H1 (cell line): ENCODE data around the gene BFSP2. TPM values are rescaled to one million over a fixed set of nuclear protein-coding genes. Genes with fewer than 3 reads are reported as not detected.

Experiments
- CTCF ChIA-PET: fragments of 300-600 bp; sonication (Branson Sonifier 250); formaldehyde crosslinking; loops from one replicate; lab custom pipeline; 2021; ENCODE audit not compliant: partially characterized antibody; lab: Charles Lee
- POLR2A ChIA-PET: fragments of 300-600 bp; sonication (Branson Sonifier 250); formaldehyde crosslinking; loops from one replicate; lab custom pipeline; 2021; ENCODE audit warnings: inconsistent platforms; ENCODE audit not compliant: partially characterized antibody; lab: Charles Lee
- DNase-seq, 2 experiments: peaks; one replicate each; pipeline versions ENCODE4 v3.0.0 to v3.0.0-alpha.2; 2010 to 2022; ENCODE audit warnings: low spot score in 2 of 2, low read depth in 1 of 2, mixed read lengths in 1 of 2
- FAIRE-seq: peaks from 2 replicates; lab custom pipeline; 2011; peaks lifted over from hg19 to GRCh38; lab: Jason Lieb, UNC
- H2AFZ ChIP-seq: 2 replicates; pipeline ENCODE4 v1.8.1; 2012; ENCODE audit warnings: low read length, inconsistent platforms
- H2AK5ac ChIP-seq: 2 replicates; pipeline ENCODE4 v1.6.1; 2013; ENCODE audit warnings: low read depth, low read length
- H2BK120ac ChIP-seq: replicated peaks from 2 replicates; pipeline ENCODE3; 2013; ENCODE audit warnings: low read depth, low read length, inconsistent platforms
- H2BK12ac ChIP-seq: 2 replicates; pipeline ENCODE4 v1.6.1; 2013; ENCODE audit warnings: low read depth, low read length
- H2BK15ac ChIP-seq: 2 replicates; pipeline ENCODE4 v1.6.1; 2013; ENCODE audit warnings: low read length
- H2BK20ac ChIP-seq: 2 replicates; pipeline ENCODE4 v1.6.1; 2013; ENCODE audit warnings: low read length
- H2BK5ac ChIP-seq: 2 replicates; pipeline ENCODE4 v1.6.1; 2013; ENCODE audit warnings: low read depth, low read length
- H3K14ac ChIP-seq: 2 replicates; pipeline ENCODE4 v1.6.1; 2013; ENCODE audit warnings: inconsistent platforms; ENCODE audit not compliant: insufficient read length
- H3K18ac ChIP-seq: 2 replicates; pipeline ENCODE4 v1.6.1; 2013; ENCODE audit warnings: low read length; ENCODE audit errors: extremely low read depth
- H3K23ac ChIP-seq: 2 replicates; pipeline ENCODE4 v1.6.1; 2013; ENCODE audit warnings: inconsistent platforms; ENCODE audit not compliant: insufficient read length
- H3K23me2 ChIP-seq: 2 replicates; pipeline ENCODE4 v1.6.1; 2013; ENCODE audit warnings: low read depth, low read length
- H3K27ac ChIP-seq: 2 replicates; pipeline ENCODE4 v1.6.1; 2011; ENCODE audit warnings: low read depth, low read length, inconsistent platforms
- H3K27me3 ChIP-seq, 4 experiments: replicated peaks in 1 of 4; 1 replicate in 1 of 4; 2 replicates in 3 of 4; pipeline versions ENCODE4 v1.6.1 to v1.8.1; 2011 to 2013; ENCODE audit warnings: low read length in 3 of 4, mild to moderate bottlenecking in 3 of 4, inconsistent platforms in 2 of 4, mixed read lengths in 2 of 4, moderate library complexity in 1 of 4; ENCODE audit not compliant: control insufficient read depth in 3 of 4, insufficient read depth in 3 of 4; ENCODE audit errors: extremely low read depth in 1 of 4
- H3K36me3 ChIP-seq, 4 experiments: 2 replicates each; pipeline versions ENCODE4 v1.6.1 to v1.8.1; 2011 to 2013; ENCODE audit warnings: mild to moderate bottlenecking in 4 of 4, low read length in 3 of 4, moderate library complexity in 2 of 4, control low read depth in 1 of 4, inconsistent platforms in 1 of 4; ENCODE audit not compliant: insufficient read depth in 4 of 4, control insufficient read depth in 2 of 4
- H3K4ac ChIP-seq: replicated peaks from 2 replicates; pipeline ENCODE3; 2013; ENCODE audit warnings: low read length, low read depth, mixed read lengths, inconsistent platforms; ENCODE audit not compliant: insufficient read length
- H3K4me1 ChIP-seq, 4 experiments: replicated peaks in 1 of 4; 1 replicate in 1 of 4; 2 replicates in 3 of 4; pipeline versions ENCODE4 v1.6.1 to v1.8.1; 2011 to 2013; ENCODE audit warnings: low read length in 3 of 4, inconsistent platforms in 2 of 4, mixed read lengths in 1 of 4; ENCODE audit not compliant: insufficient read depth in 4 of 4, control insufficient read depth in 3 of 4
- H3K4me2 ChIP-seq, 2 experiments: 2 replicates each; pipeline versions ENCODE4 v1.6.1 to v1.8.1; 2011 to 2013; ENCODE audit warnings: low read depth in 2 of 2, low read length in 2 of 2, control low read depth in 1 of 2, inconsistent platforms in 1 of 2, mild to moderate bottlenecking in 1 of 2; ENCODE audit not compliant: insufficient read depth in 1 of 2
- H3K4me3 ChIP-seq, 4 experiments: fragments of 200-600, 300-600 bp in 1 of 4; sonication (generic), shearing (Covaris generic), sonication (Bioruptor Twin) in 1 of 4; 2 replicates each; pipeline versions ENCODE4 v1.5.1 to v1.8.1; 2011 to 2016; ENCODE audit warnings: low read length in 4 of 4, low read depth in 3 of 4, control low read depth in 2 of 4, inconsistent platforms in 2 of 4, mild to moderate bottlenecking in 2 of 4, mixed read lengths in 1 of 4, moderate library complexity in 1 of 4; ENCODE audit not compliant: insufficient read depth in 2 of 4; ENCODE audit errors: extremely low read depth in 1 of 4
- H3K56ac ChIP-seq: replicated peaks from 2 replicates; pipeline ENCODE3; 2013; ENCODE audit warnings: low read depth, mild to moderate bottlenecking, mixed read lengths, low read length, inconsistent platforms; ENCODE audit not compliant: insufficient read length
- H3K79me1 ChIP-seq: 2 replicates; pipeline ENCODE4 v1.6.1; 2013; ENCODE audit warnings: low read depth, low read length, control low read depth
- H3K79me2 ChIP-seq, 2 experiments: 2 replicates each; pipeline versions ENCODE4 v1.6.1 to v1.8.1; 2012 to 2013; ENCODE audit warnings: low read length in 2 of 2, mild to moderate bottlenecking in 2 of 2, inconsistent platforms in 1 of 2; ENCODE audit not compliant: insufficient read depth in 2 of 2, control insufficient read depth in 1 of 2
- H3K9ac ChIP-seq, 4 experiments: replicated peaks in 1 of 4; 1 replicate in 1 of 4; 2 replicates in 3 of 4; pipeline versions ENCODE4 v1.6.1 to v1.8.1; 2011 to 2013; ENCODE audit warnings: low read depth in 3 of 4, low read length in 3 of 4, control low read depth in 2 of 4, mild to moderate bottlenecking in 2 of 4, moderate library complexity in 2 of 4, inconsistent platforms in 1 of 4; ENCODE audit errors: extremely low read depth in 1 of 4
- H3K9me3 ChIP-seq, 2 experiments: 2 replicates each; pipeline versions ENCODE4 v1.6.1 to v1.8.1; 2012 to 2013; ENCODE audit warnings: mild to moderate bottlenecking in 2 of 2, moderate library complexity in 2 of 2, control low read depth in 1 of 2, inconsistent platforms in 1 of 2, low read depth in 1 of 2, low read length in 1 of 2, mixed read lengths in 1 of 2; ENCODE audit not compliant: insufficient read depth in 2 of 2
- H4K20me1 ChIP-seq, 2 experiments: replicated peaks in 1 of 2; 2 replicates each; pipeline versions ENCODE3 to v1.8.1; 2011 to 2013; ENCODE audit warnings: inconsistent platforms in 2 of 2, low read length in 2 of 2, mild to moderate bottlenecking in 1 of 2; ENCODE audit not compliant: insufficient read depth in 2 of 2, control insufficient read depth in 1 of 2
- H4K5ac ChIP-seq: 2 replicates; pipeline ENCODE4 v1.6.1; 2013; ENCODE audit warnings: low read length, low read depth, mixed read lengths, inconsistent platforms; ENCODE audit not compliant: insufficient read length
- H4K8ac ChIP-seq: 2 replicates; pipeline ENCODE4 v1.8.0; 2013; ENCODE audit warnings: mild to moderate bottlenecking, moderate library complexity, low read length, inconsistent platforms; ENCODE audit not compliant: insufficient read depth; ENCODE audit errors: extremely low read depth
- H4K91ac ChIP-seq: replicated peaks from 2 replicates; pipeline ENCODE3; 2013; ENCODE audit warnings: low read length, mixed read lengths, inconsistent platforms; ENCODE audit not compliant: insufficient read length
- ASH2L ChIP-seq: fragments of 200-600, 300-600 bp; sonication (generic); IDR thresholded peaks from one replicate; pipeline ENCODE4 v1.7.1; 2017; ENCODE audit warnings: low read length
- KDM1A ChIP-seq: fragments of 200-600, 300-600 bp; sonication (generic); IDR thresholded peaks from 2 replicates; pipeline ENCODE4 v1.7.1; 2016; ENCODE audit warnings: mild to moderate bottlenecking, low read length, borderline replicate concordance
- MAFK ChIP-seq: IDR thresholded peaks from 2 replicates; pipeline ENCODE4 v1.6.1; 2012; ENCODE audit warnings: low read depth, mild to moderate bottlenecking, improper control_type of control experiment, low read length
- RFX5 ChIP-seq: IDR thresholded peaks from 2 replicates; pipeline ENCODE4 v1.6.1; 2011; ENCODE audit warnings: low read depth, low read length, improper control_type of control experiment, borderline replicate concordance
- TEAD4 ChIP-seq: IDR thresholded peaks from 2 replicates; pipeline ENCODE4 v1.6.1; 2012; ENCODE audit warnings: low read depth, low read length, inconsistent platforms, mixed read lengths
- WGBS, 2 experiments: shearing (Covaris generic) in 1 of 2; methylation state at CpG; one replicate each; pipeline versions ENCODE4 v1.1.6 to v1.1.7; 2013 to 2015; ENCODE audit warnings: low lambda C conversion rate in 2 of 2, mixed read lengths in 2 of 2, inconsistent platforms in 1 of 2, low coverage in 1 of 2, missing lambda C conversion rate in 1 of 2; ENCODE audit not compliant: insufficient replicate concordance in 2 of 2, insufficient coverage in 1 of 2, insufficient read length in 1 of 2; ENCODE audit errors: extremely low coverage in 1 of 2, missing lambda C conversion rate in 1 of 2; 5-methylcytosine and 5-hydroxymethylcytosine counted together
- polyA plus RNA-seq, 7 experiments: library from polyadenylated mRNA; depleted of rRNA in 3 of 7; stranded (reverse) in 5 of 7; unstranded in 2 of 7; fragments of >200 nt in 5 of 7; fragments of 200-250 nt in 2 of 7; gene quantifications; 1 replicate in 5 of 7; 2 replicates in 1 of 7; 4 replicates in 1 of 7; pipeline versions ENCODE4 v1.2.1 to v1.2.3, GENCODE V29; 2011 to 2013; ENCODE audit warnings: missing spikeins in 2 of 7, mixed read lengths in 2 of 7
- total RNA-seq: library from RNA; stranded (reverse); fragmentation: NEBNext Ultra II Directional; extraction: Animal tissue kit (Norgen Biotek cat#: 25700); gene quantifications from 2 replicates; pipeline ENCODE4 v1.2.1, GENCODE V29; 2021
- TF ChIP-seq, protein P1 (sequence below): IDR thresholded peaks from 2 replicates; pipeline ENCODE4 v1.6.1; 2011; ENCODE audit warnings: low read depth, mild to moderate bottlenecking, low read length; ENCODE audit not compliant: insufficient read depth

Gene BFSP2
- total and polyA plus RNA-seq, 2 of the 8 experiments (the other 6 are each of a cell fraction or from before 2014, with no cell fraction given), result not detected

DNA sequence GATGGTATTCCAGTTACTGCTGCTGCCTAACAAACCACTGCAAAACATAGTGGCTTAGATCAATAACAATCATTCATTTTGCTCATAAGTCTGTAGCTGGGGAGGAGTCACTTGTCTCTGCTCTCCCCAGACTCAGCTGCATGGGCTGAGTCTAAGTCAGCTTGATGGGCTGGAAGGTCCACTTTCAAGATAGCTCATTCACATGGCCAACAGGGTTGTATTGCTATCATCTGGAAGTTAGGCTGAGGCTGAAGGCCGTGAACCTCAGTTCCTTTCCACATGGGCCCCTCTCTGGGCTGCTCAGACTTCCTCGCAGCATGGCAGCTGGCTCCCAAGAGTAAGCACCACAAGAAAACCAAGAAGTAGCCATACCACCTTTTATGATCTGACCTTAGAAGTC, 28.7 kb upstream of the BFSP2 start:
- H3K79me1 ChIP-seq, result no peaks in the 10 kb centered on the region
- H4K5ac ChIP-seq, result no peak overlapping the region
- no peak for FAIRE-seq
- H3K18ac ChIP-seq, result no peak overlapping the region
- H2AFZ ChIP-seq, result no peak overlapping the region
- no peak overlapping the region for H3K14ac ChIP-seq
- no peak overlapping the region for H3K23ac ChIP-seq
- TF ChIP-seq MAFK, result no peak
- TF ChIP-seq RFX5, result no peak
- TF ChIP-seq ASH2L, result no peak
- no peak for TF ChIP-seq TEAD4
- TF ChIP-seq, protein P1, sequence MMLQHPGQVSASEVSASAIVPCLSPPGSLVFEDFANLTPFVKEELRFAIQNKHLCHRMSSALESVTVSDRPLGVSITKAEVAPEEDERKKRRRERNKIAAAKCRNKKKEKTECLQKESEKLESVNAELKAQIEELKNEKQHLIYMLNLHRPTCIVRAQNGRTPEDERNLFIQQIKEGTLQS, result no peak
- no peak for TF ChIP-seq KDM1A
- H2AK5ac ChIP-seq, result no peak overlapping the region
- H3K9ac ChIP-seq, result no peak overlapping the region
- peaks cover 0 to 1% (median 0%) of the 10 kb centered on the region in 4 experiments; a peak in 1 of 7 replicates for H3K27me3 ChIP-seq
- no peaks in the 10 kb centered on the region for H4K20me1 ChIP-seq
- H2BK20ac ChIP-seq, result no peak overlapping the region
- H3K23me2 ChIP-seq, result no peaks in the 10 kb centered on the region
- H3K56ac ChIP-seq, result no peak overlapping the region
- no peaks in the 10 kb centered on the region; a peak in 1 of 8 replicates for H3K36me3 ChIP-seq
- H4K91ac ChIP-seq, result no peak overlapping the region
- H2BK120ac ChIP-seq, result no peak overlapping the region
- H2BK15ac ChIP-seq, result no peak overlapping the region
- 91% methylated on average over 2 of the region's 2 CpGs; no CpG with 5 or more reads in 1 of the 2 experiments for WGBS, 2 experiments
- no peak overlapping the region for H3K4ac ChIP-seq
- CTCF ChIA-PET, result interaction anchor here (0.6 to 18.0 kb wide), 8 partner anchors 3 to 643 kb away, joined by 3 to 189 read pairs (median 6); no protein-coding TSS in a partner anchor
- no peak overlapping the region for H3K4me2 ChIP-seq
- H3K4me1 ChIP-seq, result peaks cover 0 to 10% (median 8%) of the 10 kb centered on the region in 4 experiments; a peak in 5 of 7 replicates
- POLR2A ChIA-PET, result no interaction called here
- no peaks in the 10 kb centered on the region for H3K9me3 ChIP-seq
- H3K79me2 ChIP-seq, result no peaks in the 10 kb centered on the region
- no peak overlapping the region for H4K8ac ChIP-seq
- no peak overlapping the region for H3K4me3 ChIP-seq
- H2BK12ac ChIP-seq, result no peak overlapping the region
- H2BK5ac ChIP-seq, result no peak overlapping the region
- DNase-seq, result no peak
- H3K27ac ChIP-seq, result no peak overlapping the region
